GM18508 (cell line): ENCODE measurements around the gene OGG1.
A peak's percentile ranks its signal among the peaks of the same experiment; 100 is the strongest.

Source experiments
- ATAC-seq: cut with Tn5 transposase; IDR thresholded peaks from one replicate; pipeline ENCODE4 v1.9.1; 2021; ENCODE audit warnings: moderate number of reproducible peaks; ENCODE audit not compliant: insufficient read depth, unreplicated experiment

Gene OGG1

GRCh38 chr3:9727041-9727595 is 22.6 kb upstream of the OGG1 start:
- no peak for ATAC-seq

DNA sequence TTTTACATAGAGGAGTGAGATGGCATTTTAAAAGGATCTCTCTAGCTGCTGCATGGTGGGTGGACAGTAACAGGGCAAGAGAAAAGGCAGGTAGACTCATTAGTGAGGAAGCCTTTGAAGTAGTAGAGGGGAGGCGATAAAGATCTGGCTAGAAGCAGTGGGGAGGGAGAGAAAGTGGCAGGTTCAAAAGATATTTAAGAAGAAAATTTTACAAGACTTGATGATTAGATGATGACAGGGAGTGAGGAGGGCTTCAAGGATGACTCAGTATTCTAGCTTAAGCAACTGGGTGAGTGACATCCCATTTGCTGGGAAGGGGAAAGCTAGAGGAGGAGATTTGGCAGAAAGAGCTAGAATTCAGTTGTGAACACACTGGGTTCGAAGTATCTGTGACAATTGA is 22.0 kb upstream of the OGG1 start:
- no peak for ATAC-seq

GRCh38 chr3:9729419-9729818 is 20.3 kb upstream of the OGG1 start:
- ATAC-seq = no peak

DNA sequence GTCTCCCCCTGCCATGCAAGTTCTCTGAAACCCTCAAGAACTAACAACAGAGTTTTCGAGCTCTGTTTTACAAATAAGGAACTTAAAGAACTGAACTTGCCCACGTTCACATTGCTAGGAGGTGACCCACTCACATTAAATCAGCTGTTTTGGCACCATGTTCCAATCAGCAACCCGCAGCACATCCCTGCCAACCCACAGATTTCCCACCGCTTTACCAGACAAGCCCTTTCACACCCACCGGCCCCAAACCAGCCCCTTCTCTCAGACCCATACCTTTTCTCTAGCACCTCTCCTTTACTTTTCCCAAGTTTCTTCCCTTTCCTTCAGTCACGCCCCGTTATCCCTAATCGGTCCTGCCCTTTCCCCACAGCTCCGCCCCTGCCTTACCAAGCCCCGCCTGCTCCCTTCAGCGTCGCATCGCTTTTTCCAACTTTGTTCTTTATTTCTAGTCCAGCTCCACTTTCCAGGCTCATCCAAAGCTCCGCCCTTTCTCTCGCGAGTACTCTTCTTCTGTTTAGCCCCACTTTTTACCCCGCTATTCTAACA is 19.0 kb upstream of the OGG1 start:
- peak; percentile 30 for ATAC-seq

DNA sequence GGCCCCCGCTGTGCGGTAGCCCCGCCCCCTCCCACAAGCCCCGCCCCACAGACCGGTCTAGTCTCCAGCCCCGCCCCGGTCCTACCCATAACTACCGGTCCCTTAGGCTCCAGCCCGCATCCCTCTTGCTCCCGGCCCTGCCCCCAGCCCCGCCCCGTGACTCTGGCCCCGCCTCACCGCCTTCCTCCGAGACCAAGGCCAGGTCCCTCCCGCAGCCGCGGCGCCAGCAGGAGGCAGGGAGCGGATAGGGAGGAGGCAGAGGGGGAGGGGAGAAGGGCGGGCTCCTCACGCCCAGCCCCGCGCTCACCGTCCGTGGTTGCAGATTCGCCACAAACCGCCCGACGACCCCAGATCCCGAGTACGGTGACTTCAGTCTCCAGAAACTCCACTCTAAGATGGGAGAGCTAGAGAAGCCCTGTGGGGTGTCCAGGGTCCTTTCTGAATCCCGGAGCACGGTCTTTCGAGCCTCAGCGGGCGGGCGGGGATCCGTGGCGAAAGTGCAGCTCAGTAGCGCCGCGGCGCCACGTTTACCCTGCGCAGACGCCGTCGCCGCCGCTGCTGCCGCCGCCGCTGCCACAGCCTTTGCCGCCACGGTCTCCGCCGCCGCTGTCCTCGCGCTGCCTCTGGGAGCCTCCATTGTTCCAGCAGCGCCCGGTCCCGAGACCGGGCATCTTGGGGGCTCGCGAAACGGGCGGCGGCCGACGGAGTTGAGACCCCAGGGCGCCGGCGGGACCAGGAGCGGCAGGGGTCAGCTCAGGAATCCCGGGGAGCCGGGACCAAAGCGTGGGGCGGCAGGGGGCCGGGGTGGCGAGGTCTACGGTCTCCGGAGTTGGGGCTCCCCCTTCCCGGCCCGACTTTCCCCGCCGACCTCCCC is 18.3 kb upstream of the OGG1 start, which contains the start of gene BRPF1:
BRPF1 (plus strand) TSS at position 530 of the 874 bp plus-strand sequence. CDS start 2,406 bp downstream, outside the sequence.
- peak; percentile 52 for ATAC-seq

- no peak for ATAC-seq
Measured at GRCh38 chr3:9732080-9732739, 17.5 kb upstream of the OGG1 start.

GRCh38 chr3:9732740-9733115 is 17.0 kb upstream of the OGG1 start:
- ATAC-seq = no peak

DNA sequence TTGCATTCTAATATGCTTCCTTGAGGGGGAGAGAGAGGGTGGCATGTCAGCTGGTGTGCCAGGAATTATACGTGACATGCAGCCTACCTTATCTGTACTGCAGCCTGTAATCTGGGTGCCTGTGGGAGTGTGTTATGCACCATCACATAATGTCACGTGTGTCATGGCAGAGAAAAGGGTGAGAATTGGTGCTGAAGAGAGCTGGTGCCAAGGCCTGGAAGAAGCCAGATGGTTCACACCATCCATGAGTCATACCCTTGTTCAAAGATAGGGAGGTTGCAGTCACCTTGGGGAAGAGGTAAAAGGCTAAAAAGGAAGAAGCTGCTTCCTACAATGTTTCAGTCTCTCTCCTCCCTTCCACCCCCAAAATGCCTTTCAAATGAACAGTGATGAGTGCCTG is 12.9 kb upstream of the OGG1 start:
- ATAC-seq = no peak

DNA sequence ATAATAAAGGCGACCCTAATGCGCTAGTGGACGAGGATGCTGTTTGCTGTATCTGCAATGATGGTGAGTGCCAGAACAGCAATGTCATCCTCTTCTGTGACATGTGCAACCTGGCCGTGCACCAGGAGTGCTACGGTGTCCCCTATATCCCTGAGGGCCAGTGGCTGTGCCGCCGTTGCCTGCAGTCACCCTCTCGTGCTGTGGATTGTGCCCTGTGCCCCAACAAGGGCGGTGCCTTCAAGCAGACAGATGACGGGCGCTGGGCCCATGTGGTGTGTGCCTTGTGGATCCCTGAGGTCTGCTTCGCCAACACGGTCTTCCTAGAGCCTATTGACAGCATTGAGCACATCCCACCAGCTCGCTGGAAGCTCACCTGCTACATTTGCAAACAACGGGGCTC is 10.6 kb upstream of the OGG1 start:
- ATAC-seq = no peak

- ATAC-seq = no peak
Measured at GRCh38 chr3:9742560-9742959, 7.2 kb upstream of the OGG1 start.

- ATAC-seq = no peak
Measured at GRCh38 chr3:9743548-9743947, 6.2 kb upstream of the OGG1 start.

DNA sequence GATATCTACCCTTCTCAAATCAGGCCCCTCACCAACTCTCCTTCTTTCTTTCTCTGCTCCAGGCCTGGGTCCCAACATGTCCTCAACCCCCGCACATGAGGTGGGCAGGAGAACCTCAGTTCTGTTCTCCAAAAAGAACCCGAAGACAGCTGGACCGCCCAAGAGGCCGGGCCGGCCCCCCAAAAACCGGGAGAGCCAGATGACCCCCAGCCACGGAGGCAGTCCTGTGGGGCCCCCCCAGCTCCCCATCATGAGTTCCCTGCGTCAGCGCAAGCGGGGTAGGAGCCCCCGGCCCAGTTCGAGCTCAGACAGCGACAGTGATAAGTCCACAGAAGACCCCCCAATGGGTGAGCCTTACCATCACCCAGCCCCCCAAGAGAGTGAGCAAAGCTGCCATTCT is 5.6 kb upstream of the OGG1 start:
- ATAC-seq = no peak

DNA sequence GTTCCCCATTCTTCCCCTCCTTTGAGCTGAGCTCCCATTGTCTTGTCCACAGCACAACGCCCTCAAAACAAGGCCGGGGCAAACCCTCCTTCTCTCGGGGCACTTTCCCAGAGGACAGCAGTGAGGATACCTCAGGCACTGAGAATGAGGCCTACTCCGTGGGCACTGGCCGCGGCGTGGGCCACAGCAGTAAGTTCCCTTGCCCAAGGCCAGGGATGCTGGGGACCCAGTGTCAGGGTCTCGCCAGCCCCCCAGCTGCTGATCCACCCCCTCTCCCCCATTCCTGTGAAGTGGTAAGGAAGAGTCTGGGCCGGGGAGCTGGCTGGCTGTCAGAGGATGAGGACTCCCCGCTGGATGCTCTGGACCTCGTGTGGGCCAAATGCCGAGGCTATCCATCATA is 4.2 kb upstream of the OGG1 start:
- no peak for ATAC-seq

DNA sequence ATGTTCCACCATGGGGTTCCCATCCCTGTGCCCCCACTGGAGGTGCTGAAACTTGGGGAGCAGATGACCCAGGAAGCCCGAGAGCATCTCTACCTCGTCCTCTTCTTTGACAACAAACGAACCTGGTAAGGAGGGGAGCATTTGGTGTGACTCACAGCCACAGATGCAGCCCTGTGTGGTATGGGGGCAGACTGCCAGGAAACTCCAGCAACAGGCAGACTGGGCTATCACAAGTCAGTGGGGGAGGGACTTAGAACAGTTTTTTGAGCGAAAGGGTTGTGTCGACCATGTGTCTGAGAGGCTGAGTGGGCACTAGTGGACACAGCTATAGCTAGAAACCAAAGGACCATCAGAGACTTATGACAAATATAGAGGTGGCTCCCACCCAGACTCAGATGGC is 3.4 kb upstream of the OGG1 start:
- ATAC-seq = no peak

- no peak for ATAC-seq
Measured at GRCh38 chr3:9747267-9747666, 2.5 kb upstream of the OGG1 start.

DNA sequence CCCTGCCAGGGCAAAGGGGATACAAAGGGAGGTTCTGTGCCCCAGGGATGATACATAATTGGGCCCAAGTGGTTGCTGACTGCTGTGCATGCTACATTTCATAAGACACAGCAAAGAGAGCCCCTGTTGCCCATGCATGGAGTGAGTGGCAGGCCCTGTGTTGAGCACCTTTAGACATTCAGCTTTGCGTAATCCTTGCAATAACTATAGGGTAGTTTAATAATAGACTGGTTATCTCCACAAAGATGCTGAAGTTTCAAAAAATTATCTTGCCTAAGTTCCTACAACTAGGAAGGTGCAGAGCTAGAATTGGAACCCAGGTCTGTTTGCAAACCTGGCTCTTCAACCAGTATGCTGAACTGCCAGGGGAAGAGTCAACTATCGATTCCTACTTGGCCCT is 1.7 kb upstream of the OGG1 start:
- no peak for ATAC-seq

DNA sequence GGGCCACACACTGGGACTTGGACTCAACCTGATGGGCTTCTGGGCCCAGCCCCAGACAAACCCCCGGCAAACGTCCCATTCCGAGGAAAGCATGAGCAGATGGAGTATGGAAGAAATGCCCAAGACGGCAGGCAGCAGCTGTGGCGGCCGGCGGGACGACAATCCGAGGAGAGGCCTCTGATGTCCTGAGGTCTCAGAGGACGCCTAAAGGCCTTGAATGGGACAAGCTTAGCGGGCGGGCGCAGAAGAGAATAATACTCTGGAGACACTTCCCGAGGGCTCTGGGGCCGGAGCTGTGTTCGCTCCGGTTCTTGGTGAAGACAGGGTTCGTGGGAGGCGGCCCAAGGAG is 482 bp upstream of the OGG1 start:
- ATAC-seq = peak; percentile 3

DNA sequence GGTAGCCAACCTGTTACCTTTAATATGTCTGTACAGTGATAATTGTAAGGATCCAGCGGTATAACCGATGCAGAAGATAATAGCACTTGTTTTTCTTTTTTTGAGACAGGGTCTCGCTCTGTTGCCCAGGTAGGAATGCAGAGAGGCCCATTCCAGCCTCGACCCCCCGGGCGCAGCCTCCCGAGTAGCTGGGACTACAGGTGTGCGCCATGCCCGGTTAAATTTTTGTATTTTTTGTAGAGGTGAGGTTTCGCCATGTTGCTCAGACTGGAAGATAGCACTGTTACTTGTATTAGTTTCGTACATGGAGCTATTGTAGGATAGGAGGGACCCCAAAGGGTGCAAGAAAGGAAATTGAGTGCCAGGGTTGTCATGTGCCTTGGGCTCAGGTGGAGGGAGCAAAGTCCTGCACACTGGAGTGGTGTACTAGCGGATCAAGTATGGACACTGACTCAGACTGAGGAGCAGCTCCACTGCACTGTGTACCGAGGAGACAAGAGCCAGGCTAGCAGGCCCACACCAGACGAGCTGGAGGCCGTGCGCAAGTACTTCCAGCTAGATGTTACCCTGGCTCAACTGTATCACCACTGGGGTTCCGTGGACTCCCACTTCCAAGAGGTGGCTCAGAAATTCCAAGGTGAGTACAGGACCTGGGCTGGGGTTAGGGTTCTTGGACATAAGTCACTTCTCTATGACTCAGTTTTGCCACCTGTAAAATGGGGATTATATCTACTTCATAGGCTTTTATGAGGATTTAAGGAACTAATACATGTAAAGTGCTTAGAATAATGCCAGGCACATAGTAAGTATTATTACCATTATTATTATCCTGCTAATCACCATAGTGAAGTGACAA is 1.0 kb downstream of the OGG1 start:
- no peak for ATAC-seq

DNA sequence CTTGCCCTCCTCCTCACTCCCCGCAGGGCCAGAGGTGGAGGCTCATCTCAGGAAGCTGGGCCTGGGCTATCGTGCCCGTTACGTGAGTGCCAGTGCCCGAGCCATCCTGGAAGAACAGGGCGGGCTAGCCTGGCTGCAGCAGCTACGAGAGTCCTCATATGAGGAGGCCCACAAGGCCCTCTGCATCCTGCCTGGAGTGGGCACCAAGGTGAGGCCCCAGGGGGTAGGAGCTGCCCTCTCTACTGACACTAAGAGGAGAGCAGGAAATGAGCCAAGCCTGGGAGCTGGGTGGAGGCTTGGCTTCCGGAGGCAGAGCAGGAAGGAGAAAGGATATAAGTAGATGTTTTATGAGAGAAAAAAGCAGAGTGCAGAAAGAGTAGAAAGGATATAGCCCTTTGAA is 4.9 kb downstream of the OGG1 start:
- ATAC-seq = no peak

GRCh38 chr3:9757427-9757826 is 7.7 kb downstream of the OGG1 start:
- no peak for ATAC-seq
